ENCODE measurements around the gene PBX3. TPM values are rescaled to one million over a fixed set of nuclear protein-coding genes. Genes with fewer than 3 reads are reported as not detected.

Gene PBX3
- total RNA-seq, 2 experiments from 2014 or later = 40.8 to 54.6 TPM

- no TSS peak for BruUV-seq (replicated peaks)
- H3K36me3 ChIP-seq (ENCODE audit: insufficient read depth, low read length) = no peaks in the 10 kb centered on the region
- no peaks in the 10 kb centered on the region for H4K20me1 ChIP-seq (ENCODE audit: insufficient read depth, low read length)
- no peaks in the 10 kb centered on the region for H3K4me1 ChIP-seq (ENCODE audit: insufficient read depth, low read length, poor library complexity, severe bottlenecking)
- DNase-seq (ENCODE audit: low spot score) = no peak
- CTCF ChIA-PET (ENCODE audit: unreplicated experiment) = interaction anchor here (1.5 kb wide), 1 partner anchor 10 kb away, joined by 3 read pairs; no protein-coding TSS in a partner anchor
- H3K4me3 ChIP-seq (ENCODE audit: low read depth, low read length, poor library complexity, severe bottlenecking) = no peak overlapping the region
- no peaks in the 10 kb centered on the region for H3K79me2 ChIP-seq (ENCODE audit: insufficient read depth, low read depth, low read length)
- no peaks in the 10 kb centered on the region for H3K9me2 ChIP-seq (ENCODE audit: insufficient read depth, low read length)
- H3K27ac ChIP-seq (ENCODE audit: low read depth, low read length, poor library complexity, severe bottlenecking) = no peak overlapping the region
- H3K4me2 ChIP-seq (ENCODE audit: low read length) = no peak overlapping the region
- no peak overlapping the region for H2AFZ ChIP-seq (ENCODE audit: low read length)
- intact Hi-C loops (cut with micrococcal nuclease; ENCODE audit: unreplicated experiment) = no loop called here
- POLR2A ChIA-PET = interaction anchor here (0.6 kb wide), 1 partner anchor 207 kb away, joined by 3 read pairs; no protein-coding TSS in a partner anchor
- H3K9me3 ChIP-seq (ENCODE audit: low read length) = no peaks in the 10 kb centered on the region
- TF ChIP-seq EZH2phosphoT487 (IDR thresholded peaks at IDR 0.05; ENCODE audit: borderline replicate concordance, low read depth, low read length) = no peak
- TF ChIP-seq CTCF (conservative IDR thresholded peaks at IDR 0.05; ENCODE audit: low read length) = no peak
Measured at GRCh38 chr9:125956102-125956501, 208.9 kb downstream of the PBX3 start.

GRCh38 chr9:125959315-125959714 lies 212.1 kb downstream of the PBX3 start:
- no TSS peak for BruUV-seq (replicated peaks)
- Histone ChIP-seq H3K9me2 (ENCODE audit: insufficient read depth, low read length) (no peaks in the 10 kb centered on the region), H3K4me2 (ENCODE audit: low read length) (no peak overlapping the region), H3K4me3 (ENCODE audit: low read depth, low read length, poor library complexity, severe bottlenecking) (no peak overlapping the region), H2AFZ (ENCODE audit: low read length) (no peak overlapping the region), H4K20me1 (ENCODE audit: insufficient read depth, low read length) (no peaks in the 10 kb centered on the region), H3K27ac (ENCODE audit: low read depth, low read length, poor library complexity, severe bottlenecking) (no peak overlapping the region), H3K79me2 (ENCODE audit: insufficient read depth, low read depth, low read length) (no peaks in the 10 kb centered on the region), H3K36me3 (ENCODE audit: insufficient read depth, low read length) (no peaks in the 10 kb centered on the region), H3K4me1 (ENCODE audit: insufficient read depth, low read length, poor library complexity, severe bottlenecking) (peaks cover 5% of the 10 kb centered on the region), H3K9me3 (ENCODE audit: low read length) (no peaks in the 10 kb centered on the region)
- no peak for DNase-seq (ENCODE audit: low spot score)
- CTCF ChIA-PET (ENCODE audit: unreplicated experiment) = no interaction called here
- TF ChIP-seq EZH2phosphoT487 (IDR thresholded peaks at IDR 0.05; ENCODE audit: borderline replicate concordance, low read depth, low read length) (no peak), CTCF (conservative IDR thresholded peaks at IDR 0.05; ENCODE audit: low read length) (no peak)
- POLR2A ChIA-PET = no interaction called here
- intact Hi-C loops (cut with micrococcal nuclease; ENCODE audit: unreplicated experiment) = no loop called here

GRCh38 chr9:125959951-125960619 lies 212.9 kb downstream of the PBX3 start:
- POLR2A ChIA-PET = no interaction called here
- H3K9me2 ChIP-seq (ENCODE audit: insufficient read depth, low read length) = no peaks in the 10 kb centered on the region
- CTCF ChIA-PET (ENCODE audit: unreplicated experiment) = no interaction called here

More at GRCh38 chr9:125959951-125960619, 212.9 kb downstream of the PBX3 start:
- intact Hi-C loops (cut with micrococcal nuclease; ENCODE audit: unreplicated experiment) = no loop called here
- DNase-seq (ENCODE audit: low spot score) = no peak
- no peak for TF ChIP-seq CTCF (conservative IDR thresholded peaks at IDR 0.05; ENCODE audit: low read length)
- TF ChIP-seq EZH2phosphoT487 (IDR thresholded peaks at IDR 0.05; ENCODE audit: borderline replicate concordance, low read depth, low read length) = no peak
- Histone ChIP-seq H4K20me1 (ENCODE audit: insufficient read depth, low read length) (no peaks in the 10 kb centered on the region), H3K9me3 (ENCODE audit: low read length) (no peaks in the 10 kb centered on the region), H3K36me3 (ENCODE audit: insufficient read depth, low read length) (no peaks in the 10 kb centered on the region), H3K4me2 (ENCODE audit: low read length) (no peak overlapping the region), H3K79me2 (ENCODE audit: insufficient read depth, low read depth, low read length) (no peaks in the 10 kb centered on the region), H3K4me1 (ENCODE audit: insufficient read depth, low read length, poor library complexity, severe bottlenecking) (peaks cover 5% of the 10 kb centered on the region), H3K27ac (ENCODE audit: low read depth, low read length, poor library complexity, severe bottlenecking) (no peak overlapping the region), H2AFZ (ENCODE audit: low read length) (no peak overlapping the region), H3K4me3 (ENCODE audit: low read depth, low read length, poor library complexity, severe bottlenecking) (no peak overlapping the region)
- BruUV-seq (replicated peaks) = no TSS peak

All from OCI-LY7 (cell line).